GM21515 (cell line): ENCODE data around the gene TXLNG.
"Not testable (repeated sequence)": the region's sequence is repeated elsewhere in the genome, so short reads cannot be mapped to it uniquely, and the experiment has no call there.

Experiments
- ATAC-seq: cut with Tn5 transposase; IDR thresholded peaks from one replicate; pipeline ENCODE4 v1.9.1; 2021; ENCODE audit not compliant: unreplicated experiment

The TXLNG gene

DNA sequence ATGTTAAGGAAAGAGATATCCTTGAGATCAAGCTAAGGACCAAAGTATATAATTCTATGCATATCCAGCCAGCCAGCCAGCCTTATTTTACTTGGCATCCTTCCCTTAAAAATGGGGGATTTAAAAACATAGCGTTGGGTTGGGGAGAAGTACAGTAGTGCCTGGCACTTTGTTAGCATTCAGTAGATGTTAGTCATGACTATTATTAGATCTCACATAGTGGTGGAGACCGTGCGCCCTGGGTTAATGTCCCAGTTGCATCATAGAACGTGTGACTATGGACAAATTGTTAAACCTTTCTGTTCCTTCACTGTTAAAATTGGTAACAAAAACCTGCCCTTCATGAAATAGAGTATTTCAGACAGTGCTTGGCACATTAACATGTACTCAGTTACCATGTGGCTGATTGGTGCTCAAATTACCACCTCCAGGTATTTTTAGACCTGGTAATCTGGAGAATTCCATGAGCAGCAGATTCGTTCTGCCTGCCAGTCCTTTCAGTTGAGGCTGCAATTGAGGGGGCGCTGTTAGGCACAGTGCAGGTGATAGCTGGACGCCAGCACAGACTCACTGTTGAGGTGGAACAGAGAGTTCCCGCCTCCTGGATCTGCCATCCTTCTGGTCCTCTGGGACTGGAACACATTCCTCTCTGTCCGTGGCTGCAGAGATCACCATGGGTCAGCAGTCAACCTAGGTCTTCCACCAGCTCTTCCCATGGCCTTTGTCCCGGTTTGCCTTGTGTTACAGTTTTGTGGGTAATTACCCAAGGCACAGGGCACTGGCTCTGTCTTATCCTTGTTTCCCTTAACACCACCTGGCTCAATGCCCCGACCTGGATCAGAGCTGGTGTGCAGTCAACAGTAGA is 52.2 kb downstream of the TXLNG start:
- no peak for ATAC-seq

DNA sequence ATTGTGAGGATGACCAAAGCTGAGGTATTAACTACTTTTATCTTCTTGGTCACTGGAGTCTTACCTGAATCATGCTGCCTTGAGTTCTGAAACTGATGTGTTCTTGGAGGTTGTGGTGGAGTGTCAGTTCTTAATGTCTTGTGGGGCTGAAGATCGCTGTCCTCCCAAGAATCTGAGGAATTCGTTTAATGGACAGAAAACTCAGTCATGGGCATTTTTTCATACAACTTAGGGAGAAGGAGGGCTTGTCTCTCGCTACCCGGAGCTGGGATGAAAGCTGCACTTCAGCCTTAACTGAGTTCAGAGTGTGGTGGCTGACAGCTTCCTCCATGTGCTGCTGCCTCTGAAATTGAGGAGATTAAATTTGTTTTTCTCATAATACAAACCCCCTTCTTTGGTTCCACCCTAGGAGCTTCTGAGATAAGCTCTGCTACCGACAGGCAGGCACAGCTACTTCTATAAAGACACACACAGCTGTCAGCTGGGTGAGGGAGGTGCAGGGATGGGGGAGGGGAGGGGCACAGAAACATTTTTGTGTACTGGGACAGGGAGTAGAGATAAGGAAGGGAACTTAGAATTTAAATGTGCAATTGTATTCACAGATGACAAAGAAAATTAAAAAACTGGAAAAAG is 53.1 kb downstream of the TXLNG start:
- no peak for ATAC-seq

DNA sequence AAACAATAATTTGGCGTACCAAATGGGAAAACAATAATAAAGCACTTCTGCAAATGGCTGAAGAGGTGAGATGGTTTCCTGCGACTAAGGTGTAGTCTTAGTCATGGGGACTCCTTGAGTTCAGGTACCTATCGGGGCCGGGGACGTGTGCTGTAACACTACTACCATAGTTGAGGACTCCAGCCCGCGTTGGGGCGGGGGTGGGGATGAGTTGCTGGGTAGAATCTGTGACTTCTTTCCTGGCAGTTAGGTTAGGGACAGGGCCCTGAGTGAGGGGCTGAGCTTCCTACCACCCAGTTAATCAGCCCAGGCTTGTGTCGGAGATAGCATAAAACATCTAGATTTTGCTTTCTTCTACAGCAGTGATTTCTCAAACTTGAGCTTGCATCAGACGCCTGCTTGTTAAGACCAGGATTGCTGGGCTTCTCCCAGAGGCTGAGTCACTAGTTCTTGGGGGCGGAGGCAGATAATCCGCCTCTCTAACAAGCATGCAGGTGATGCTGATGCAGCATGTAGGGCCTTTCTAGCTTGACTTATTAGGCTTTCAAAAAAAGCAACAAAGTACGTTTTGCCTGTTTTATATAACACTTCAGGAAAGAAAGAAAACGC is 53.7 kb downstream of the TXLNG start:
- ATAC-seq, result no peak

DNA sequence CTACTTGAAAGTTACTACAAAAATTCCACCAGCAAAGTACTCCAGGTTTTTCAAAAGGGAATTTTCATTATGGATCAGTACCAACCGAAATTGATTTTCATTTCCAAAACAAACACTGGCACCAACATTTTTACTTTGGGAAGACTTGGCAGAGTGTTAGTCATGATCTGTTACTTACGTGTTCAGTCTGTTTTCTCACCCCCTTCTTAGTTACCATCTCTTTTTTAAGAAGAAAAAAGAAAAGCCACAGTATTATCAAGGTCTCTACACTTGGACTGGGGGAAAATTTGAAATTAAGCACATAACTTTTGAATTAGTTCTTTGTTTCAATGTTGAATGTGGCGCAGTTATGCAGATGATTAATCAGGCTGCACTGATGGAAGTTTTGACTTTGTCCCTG is 56.4 kb downstream of the TXLNG start:
- no peak for ATAC-seq

DNA sequence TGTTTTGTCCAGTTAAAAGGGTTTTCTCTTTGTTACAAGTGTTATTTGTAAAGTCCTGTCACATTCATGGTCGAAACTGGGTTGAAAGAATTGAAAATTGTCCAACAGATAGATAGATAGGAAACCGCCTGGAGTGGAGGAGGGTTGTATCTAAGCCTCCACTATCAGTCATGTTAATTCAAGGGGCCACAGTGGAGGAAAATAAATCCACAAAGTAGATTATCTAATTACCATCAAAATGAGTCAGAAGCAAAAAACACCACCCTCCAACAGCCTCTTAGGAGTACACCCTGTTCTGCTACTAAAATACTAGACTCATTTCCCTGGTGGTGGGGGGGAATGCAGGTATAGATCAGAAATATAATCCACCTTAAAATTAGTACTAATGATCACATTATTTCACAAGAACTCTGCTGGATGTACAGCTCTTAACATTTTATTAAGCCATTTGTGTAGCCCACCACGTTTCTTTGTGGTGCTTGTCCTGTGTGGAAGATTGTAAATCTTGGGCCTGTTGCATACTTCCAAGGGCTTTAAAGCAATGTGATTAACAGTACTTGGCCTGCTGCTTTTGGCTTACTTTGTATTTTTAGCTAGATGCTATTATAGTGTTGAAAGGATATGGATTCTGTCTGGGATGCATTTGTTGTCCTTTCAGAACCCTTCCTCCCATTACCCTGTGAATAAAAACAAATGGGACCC is 57.1 kb downstream of the TXLNG start:
- no peak for ATAC-seq

DNA sequence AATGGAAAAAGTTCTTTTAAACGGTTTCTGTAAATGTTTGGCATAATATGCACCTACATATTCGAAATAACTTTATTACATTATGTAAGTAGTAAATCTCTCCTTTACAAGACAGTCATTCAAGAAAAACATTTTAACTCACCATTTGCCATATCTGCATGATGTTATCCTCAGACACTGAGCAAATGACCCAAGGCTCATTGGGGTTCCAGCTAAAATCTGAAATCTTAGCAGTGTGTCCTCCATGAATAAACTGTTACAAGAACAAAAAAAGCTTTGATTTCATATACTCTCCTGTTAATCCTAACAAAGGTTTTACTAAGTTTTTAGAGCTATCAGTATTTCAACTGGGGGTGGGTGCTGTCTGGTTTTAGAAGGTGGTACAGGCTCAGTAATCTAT is 59.4 kb downstream of the TXLNG start:
- ATAC-seq, result no peak

DNA sequence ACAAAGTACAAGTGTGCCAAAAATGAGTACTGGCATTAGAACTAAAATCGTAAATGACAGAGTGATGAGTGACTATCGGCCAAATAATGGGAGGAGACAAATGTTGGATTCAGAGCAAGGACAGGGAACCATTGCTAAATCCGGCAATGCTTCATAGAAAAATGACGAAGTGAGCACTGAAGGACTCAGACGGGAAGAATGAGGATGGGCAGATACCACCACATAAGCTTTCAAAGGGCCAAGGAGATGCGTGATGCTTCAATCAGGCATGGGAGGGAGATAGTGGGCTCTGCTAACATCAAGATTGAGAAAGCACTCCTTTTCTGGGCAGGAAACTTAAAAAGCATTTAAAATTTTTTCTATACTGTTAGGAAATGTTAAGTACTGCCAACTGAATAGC is 62.3 kb downstream of the TXLNG start:
- ATAC-seq, result no peak

DNA sequence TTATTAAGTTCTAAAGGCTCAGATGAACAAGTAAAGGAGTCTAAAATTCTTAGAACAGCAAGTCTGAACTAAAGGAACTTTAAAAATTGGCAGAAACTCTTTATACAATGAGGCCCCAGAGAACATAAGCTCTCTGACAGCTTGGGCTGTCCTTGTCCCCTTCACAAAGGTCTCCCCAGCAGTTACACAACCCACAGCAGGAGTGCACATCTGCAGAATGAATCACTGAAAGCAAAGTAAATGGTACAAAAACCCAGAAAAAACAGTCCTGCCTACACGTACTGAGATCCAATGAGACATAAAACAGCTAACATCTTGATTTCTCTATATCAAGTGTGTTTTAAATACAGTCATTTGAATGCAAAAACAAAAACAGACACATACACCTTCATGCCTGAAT is 65.2 kb downstream of the TXLNG start:
- ATAC-seq, result no peak

DNA sequence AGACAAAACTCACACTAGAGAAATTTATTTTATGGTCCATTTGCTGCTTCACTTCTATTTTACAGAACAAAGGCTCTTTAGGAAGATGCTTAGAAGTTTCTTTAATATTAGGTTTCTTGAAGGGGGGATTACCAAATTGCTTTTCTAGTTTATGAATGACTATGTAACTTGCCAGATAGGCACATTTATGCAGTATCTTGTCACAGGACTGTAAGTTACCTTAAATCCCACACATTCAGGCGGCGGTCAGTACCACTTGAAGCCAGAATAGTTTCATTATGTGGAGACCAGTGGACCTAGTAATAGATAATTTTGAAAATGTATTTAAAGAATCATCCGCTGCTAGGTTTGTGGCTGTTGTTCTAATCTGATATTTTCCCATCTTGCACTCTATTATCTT is 65.6 kb downstream of the TXLNG start:
- ATAC-seq, result no peak

DNA sequence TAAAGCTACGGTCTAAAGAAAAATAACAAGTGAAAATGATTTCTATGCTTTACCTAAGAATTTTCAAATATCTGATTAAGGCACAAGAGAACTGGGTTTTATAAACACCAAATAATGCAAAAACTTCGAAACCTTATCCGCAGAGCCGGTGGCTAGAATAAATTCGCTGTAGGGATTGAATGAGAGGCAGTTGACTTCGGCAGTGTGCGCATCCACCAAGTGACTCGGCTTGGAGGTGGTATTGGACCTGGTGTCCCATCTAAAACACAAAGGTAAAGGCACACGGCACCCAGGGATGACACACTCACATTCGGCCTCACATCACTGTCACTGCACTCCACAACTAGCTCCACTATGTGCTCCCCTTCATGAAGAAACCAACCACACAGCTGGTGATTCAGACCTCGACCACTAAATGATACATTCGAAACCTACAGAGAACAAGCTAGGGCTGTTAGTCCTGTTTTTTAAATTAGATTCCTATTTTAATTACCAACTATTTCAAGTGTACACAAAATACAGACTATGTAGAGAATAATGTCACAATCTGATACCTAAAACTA is 66.4 kb downstream of the TXLNG start:
- no peak for ATAC-seq

DNA sequence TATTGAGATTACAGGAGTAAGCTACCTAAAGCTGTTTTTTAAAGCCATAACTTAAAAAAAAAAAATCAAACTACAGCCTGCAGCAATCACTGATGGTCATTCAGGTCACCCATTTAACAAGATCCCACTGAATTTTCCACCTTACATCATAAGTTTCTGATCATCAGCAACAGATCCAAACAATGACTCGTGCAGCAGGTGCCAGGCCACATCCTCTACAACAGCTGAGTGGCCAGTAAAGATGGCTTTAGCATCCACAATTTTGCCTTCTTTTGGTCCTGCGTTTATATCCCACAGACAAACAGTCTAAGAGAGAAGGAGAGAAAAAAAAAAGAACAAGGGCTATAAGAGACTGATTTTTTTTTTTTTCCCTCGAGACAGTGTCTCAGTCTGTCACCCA is 67.3 kb downstream of the TXLNG start:
- no peak for ATAC-seq

DNA sequence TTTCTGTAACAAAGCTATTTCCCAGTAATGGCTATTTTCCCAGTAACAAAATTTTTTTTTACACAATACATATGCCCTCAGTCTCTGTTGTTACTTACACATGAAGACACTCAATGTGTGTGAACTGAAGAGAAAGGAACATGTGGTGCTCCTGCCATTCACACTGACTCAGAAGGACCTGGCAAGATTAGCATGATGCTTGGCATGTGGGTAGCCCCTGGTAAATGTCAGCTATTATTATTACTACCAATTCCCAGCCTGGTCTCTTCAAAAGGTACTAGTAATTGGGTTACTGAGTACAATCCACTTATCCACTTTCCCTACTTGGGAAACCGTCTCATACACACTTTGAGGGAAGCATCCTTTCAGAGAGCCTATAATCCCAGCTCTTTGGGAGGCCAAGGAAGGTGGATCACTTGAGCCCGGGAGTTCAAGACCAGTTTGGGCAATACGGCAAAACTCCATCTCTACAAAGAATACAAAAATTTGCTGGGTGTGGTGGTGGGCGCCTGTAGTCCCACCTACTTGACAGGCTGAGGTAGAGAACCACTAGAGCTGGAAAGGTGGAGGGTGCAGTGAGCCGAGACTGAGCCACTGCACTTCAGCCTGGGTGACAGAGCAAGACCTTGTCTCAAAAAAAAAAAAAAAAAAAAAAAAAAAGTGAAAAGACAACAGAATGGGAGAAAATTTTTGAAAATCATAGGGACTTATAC is 69.3 kb downstream of the TXLNG start:
- ATAC-seq, result no peak

DNA sequence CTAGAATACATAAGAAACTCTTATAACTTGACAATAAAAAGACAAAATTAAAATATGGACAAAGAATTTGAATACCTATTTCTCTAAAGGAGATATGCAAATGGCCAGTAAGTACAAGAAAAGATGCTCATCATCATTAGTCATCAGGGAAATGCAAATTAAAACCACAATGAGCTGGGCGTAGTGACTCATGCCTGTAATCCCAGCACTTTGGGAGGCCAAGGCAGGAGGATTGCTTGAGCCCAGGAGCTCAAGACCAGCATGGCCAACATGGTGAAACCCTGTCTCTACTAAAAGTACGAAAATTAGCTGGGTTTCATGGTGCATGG is 69.8 kb downstream of the TXLNG start:
- not testable (repeated sequence) for ATAC-seq

DNA sequence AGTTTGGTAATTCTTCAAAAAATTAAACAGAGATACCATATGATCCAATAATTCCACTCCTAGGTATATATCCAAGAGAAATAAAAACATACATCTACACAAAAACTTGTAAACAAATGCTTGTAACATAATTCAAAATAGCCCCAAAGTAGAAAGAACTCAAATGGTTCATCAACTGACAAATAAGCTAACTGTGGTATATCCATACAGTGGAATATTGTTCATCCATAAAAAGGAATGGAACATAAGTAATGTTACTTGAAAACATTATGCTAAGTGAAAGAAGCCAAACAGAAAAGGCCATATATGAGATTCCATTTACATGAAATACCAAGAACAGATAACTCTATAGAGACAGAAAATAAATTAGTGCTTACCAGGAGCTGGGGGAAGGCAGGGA is 70.5 kb downstream of the TXLNG start:
- ATAC-seq, result no peak

DNA sequence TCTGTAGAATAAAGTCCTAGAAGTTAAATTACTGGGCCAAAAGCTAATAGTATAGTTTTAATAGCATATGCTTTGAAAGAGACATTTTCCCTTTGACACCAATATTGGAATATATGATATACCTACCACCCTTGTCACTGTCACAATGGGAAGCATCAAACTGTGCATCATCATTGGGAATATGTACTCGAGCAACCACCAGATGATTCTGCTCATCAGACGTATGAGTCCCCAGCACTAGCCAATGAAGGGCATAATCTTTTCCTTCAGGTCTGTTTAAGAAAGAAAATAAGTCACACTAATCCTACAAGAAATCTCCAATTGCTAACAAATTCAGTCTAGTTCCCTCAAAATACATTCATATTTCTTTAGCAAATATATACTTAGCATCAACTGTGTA is 76.6 kb downstream of the TXLNG start:
- no peak for ATAC-seq

DNA sequence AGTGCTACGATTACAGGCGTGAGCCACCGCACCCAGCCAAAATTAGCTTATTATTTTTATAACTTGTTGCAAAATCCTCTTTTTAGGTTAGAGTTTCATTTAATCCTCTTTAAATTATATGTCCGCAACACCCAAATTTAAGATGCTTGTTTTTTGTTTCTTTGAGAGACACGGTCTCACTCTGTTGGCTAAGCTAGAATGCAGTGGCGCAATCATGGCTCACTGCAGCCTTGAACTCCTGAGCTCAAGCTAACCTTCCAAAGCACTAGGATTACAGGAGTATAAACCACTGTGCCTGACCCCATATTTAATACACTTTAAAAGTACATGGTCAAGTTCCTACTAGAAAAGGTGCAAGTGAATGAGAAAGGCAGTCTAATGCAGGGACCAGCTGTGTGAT is 81.7 kb downstream of the TXLNG start:
- ATAC-seq, result no peak

DNA sequence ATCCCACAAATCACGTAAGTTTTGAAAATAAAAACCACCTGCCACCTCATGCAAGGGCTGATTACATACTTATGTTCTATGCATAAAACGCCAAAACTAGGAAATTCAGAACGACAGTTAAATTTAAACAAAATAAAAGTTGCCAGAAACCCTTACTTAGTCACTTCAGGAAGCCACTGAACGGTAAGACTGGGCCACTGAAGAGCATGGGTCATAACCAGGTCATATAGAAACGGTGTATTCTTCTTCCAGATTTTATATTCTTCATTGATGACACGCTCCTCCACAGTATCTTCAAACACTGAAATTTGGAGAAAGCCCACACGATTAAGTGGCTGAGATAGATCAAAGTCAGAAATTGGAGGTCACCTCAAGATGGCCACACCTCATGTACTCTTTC is 82.7 kb downstream of the TXLNG start:
- ATAC-seq, result no peak

DNA sequence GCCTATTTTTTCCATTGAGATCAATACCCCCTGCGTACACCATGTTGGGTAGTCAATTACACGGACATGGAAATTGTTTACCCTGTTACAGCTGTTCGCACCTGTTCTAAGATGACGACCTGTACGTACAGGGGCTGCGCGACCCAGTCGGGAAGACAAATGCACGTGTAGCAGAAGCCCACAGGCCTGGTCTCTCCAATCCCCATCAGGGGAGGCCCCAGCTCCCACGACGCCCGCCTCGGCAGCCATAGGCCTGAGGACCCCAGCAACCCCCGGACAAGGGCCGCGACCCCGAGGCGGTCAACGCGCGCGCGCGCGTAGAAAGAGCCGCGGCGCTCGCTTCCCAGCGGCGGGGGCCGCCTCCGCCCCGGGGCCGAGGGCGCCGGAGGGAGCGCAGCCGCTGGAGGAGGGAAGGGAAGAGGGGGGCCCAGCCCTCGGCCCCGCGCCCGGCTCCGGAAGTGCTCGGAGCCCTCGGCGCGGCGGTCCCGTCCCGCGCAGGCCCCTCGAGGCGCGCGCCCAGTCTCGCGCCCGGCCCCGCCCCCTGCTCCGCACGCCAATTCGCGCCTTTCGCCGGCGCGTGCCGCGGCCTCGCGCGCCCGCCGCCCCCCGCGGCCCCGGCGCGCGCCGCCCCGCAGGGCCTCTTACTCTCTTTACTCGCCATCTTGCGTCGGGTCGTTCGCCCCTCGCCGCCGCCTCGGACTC is 83.3 kb downstream of the TXLNG start:
- peak; percentile 57 for ATAC-seq

DNA sequence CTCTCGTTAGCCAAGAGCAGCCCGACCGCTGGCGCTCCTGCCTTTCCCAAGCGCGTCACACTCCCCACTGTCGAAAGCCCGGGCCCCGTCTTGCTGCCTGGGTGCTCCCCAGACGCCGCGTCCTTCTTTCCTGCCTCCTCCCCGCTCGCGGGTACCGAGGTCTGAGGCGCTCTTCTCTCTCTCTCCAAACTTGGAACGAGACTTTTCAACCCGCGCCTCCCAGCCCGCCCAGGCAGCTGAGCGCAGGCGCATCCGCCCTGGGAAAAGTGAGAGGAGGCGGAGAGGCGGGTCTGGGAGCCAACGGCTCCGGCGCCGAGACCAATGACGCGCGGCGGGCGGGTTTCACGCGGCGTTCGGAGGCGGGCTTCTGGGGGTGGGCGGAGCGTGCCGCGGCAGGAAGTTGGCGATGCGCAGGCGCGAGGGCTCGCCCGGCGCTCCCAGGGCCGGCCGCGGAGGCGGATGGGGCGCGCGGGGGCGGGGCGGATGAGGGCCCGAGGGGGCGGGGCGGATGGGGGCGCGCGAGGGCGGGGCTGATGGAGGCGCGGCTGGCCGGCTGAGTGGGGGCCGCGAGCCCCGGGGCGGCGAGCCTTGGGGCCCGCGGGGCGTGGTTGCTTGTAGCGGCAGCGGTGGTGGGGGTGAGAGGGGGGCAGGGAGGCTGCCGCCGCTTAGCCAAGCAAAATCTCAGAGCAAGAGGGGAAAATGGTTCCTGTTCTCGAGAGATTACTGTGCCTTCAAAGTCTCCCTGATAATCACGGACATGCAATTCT is 84.0 kb downstream of the TXLNG start, which contains the start of gene RBBP7:
Gene RBBP7 (minus strand): TSS at position 268 of the 767 bp plus-strand sequence. CDS start 309 bp downstream, outside the sequence.
- ATAC-seq, result peak; percentile 79
